IPS DF 4.7 (cell line): ENCODE results near the gene RASA3.
"Not testable (repeated sequence)": the region's sequence is repeated elsewhere in the genome, so short reads cannot be mapped to it uniquely, and the experiment has no call there.

Source experiments
- DNase-seq: peaks from one replicate; pipeline ENCODE4 v3.0.0-alpha.2; 2013; ENCODE audit warnings: low spot score; ENCODE audit errors: extremely low read depth

RASA3 gene

DNA sequence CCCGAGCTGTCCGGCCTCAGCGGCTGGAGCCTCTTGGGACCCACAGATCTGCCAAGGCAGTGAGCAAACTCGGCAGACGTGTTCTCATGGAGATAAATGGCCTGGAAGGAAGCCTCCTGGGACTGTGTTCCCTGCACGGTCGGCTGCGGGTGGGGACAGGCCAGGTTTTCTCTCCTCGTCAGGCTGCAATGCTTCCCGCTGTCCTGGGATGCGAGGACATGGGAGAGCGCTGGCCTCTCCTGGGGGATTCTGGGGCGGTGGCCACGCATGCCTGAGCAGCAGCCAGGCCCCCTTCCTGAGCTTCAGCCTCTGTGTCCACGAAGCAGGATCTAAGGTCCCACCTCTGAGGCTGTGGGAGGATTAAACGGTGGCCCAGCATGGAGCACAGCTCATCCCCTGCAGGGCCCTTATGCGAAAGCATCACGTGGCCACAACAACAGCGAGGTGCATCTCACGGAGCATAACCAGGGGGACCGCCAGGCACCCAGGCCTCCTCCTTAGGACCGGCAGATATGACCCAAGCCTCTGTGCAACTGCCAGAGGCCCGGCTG is 137.3 kb downstream of the RASA3 start:
- DNase-seq: no peak

- DNase-seq: no peak
Measured at GRCh38 chr13:113992276-113993005, 140.0 kb downstream of the RASA3 start.

- DNase-seq: no peak
Measured at GRCh38 chr13:113991676-113992179, 140.7 kb downstream of the RASA3 start.

DNA sequence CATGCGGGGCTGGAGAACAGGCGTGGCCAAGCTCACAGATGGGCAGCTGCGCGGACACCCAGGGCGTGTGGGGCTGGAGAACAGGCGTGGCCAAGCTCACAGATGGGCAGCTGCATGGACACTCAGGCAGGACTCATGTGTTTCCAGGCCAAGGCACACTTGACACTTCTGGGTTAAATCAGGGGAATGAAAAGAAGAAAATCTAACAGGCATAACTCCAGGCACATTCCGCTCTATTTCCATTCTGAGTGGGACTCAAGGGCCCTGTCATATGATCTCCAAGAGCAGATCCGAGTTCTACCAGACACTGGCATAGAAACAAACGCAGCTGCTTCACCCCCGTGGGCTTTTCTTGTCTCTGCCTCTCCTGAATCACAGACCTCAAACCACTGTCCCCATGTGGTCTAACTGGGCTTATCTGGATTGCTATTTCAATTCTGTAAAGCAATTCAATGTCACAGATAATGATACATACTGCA is 141.2 kb downstream of the RASA3 start:
- no peak for DNase-seq

DNA sequence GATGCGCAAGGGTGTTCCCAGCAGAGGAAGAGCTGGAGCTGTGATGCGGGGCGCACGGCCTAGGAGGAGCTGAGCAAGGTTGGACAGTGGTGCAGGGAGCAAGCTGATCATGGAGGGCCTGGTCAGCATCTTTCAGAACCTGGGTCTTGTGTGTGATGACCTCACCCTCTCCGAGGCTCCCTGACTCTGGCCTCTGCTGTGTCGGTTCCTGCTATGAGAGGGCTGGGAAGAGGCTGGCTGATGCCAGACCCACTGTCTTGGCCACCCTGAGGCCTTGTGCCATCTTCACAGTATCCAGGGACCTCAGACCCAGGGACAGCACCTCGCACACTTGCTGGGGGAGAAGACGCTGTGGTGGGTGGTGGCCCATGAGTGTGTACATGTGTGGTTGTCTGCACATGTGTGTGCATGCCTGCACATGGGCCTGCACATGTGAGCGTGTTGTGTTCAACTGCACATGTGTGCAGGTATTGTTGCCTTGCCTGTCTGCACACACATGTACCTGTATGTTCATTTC is 142.0 kb downstream of the RASA3 start:
- no peak for DNase-seq

DNA sequence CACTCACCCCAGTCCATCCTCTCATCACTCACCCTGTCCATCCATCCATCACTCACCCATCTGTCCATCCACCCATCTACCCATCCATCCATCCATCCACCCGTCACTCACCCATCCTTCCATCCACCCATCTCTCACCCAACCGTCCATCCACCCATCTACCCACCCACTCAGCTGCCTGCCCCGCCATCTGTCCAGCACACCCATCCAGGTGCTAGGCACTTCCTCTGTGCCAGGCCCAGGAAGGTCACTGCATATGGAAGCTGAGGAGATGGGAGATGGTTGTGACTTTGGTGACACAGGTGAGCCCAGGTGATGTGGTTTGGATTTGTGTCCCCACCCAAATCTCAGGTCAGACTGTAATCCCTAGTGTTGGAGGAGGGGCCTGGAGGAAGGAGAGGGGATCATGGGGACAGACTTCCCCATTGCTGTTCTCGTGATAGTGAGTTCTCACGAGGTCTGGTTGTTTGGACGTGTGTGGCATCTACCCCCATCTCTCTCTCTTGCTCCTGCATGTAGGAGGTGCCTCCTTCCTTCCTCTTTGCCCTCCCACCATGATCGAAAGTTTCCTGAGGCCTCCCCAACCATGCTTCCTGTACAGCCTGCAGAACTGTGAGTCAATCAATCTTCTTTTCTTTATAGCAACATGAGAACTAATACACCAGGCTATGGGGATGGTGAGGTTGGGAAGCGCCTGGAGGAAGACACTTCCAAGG is 142.7 kb downstream of the RASA3 start:
- DNase-seq: no peak

- DNase-seq: not testable (repeated sequence)
Measured at GRCh38 chr13:113988859-113989258, 143.6 kb downstream of the RASA3 start.

DNA sequence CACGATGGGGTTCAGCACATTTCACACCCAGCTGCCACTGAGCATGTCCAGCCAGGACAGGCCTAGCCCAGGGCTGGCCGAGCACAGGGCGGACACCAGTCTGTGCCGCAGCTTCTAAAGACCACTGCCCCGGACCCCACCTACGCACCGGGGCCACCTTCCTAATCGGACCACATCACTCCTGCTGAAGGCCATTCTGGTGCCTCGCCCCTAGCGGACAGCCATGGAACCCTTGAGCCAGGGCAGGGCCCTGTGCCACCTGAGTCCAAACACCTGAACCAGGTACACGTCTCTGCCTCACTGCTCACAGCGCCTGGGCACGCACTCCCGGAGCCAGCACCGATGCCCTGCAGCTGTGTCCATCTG is 150.1 kb downstream of the RASA3 start:
- DNase-seq: no peak

DNA sequence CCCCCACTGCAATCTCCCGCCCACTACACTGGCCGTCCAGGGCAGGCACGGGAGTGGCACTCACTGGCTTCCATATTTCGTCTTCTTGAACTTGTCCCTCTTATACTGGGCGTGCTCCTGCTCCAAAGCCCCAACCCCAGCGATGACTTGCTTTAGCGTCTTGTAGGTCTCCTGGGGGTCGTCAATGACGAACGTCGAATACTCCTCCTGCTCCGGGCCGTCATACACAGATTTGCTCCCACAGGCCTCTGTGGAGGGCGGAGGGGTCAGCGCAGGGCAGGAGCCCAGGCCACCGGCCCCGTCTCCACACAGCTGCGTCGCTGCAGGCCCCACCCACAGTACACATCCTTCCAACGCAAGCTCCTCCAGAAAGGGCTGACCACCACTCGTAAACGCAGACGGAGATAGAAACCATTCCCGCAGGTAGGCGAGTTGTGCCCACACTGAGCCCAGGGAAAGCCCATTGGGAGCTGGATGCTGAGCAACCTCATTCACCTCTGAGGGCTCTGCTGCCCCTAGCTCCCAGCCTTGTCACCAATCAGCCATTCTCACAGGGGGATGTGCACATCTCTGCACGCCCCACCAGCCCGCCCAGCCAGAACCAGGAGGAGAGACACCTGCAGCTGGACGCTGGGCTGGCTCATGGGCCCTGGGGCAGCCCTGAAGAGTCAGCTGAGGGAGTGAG is 150.7 kb downstream of the RASA3 start:
- no peak for DNase-seq

GRCh38 chr13:113981194-113981605 is 151.2 kb downstream of the RASA3 start:
- no peak for DNase-seq

GRCh38 chr13:113980489-113981064 is 151.8 kb downstream of the RASA3 start:
- no peak for DNase-seq

- DNase-seq: no peak
Measured at GRCh38 chr13:113979791-113980471, 152.5 kb downstream of the RASA3 start.

DNA sequence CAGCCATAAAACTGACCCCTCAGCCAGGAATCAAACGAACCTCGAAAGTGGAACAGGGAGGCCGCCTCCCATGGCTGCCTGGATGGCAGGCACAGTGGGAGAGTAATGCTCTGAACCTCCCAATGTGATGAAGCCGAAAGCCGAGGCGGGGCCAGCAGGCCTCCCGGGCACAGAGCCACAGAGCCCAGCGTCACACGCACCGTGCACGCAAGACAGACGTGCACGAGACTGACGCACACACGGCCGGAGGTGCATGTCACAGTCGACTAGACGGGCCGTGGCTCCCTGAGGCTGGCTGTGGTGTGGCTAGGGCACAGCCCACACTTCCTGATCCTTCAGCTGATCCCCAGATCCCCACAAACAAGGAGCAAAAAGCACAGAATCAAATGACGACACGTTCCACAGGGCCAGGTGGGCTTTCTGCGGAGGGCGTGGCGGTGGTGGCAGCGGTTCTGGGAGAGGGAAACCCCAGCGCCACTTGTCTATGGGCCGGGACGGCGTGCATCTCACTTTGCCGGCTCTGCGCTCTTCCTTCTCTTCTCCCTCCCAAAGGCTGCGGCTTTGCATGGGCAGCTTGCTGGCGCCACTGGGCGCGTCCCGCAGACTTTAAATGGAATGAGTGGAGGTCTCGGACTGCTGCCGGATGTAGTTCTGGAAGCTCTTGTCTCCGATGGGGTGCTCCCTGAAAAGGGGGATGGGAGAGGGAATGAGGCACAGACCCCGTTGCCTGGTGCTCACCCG is 153.5 kb downstream of the RASA3 start:
- no peak for DNase-seq

DNA sequence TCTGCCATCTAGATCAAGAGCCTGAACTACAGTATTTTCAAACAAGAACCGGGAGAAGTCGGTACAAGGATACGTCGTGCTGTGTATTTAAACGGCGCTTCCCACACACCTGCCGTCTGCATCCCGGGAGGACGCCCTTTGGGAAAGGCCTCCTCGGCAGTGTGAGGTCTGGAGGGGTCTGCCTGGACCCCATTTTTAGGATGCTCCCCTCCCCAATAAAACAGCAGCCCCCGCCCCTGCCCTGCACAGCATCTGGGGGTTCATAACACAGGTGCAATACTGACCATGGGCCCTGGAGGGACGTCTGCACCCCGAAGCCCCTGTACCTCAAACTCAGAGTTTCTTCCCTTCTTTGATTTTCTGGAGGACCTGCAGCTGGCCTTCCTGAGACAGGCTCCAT is 154.4 kb downstream of the RASA3 start:
- DNase-seq: no peak

DNA sequence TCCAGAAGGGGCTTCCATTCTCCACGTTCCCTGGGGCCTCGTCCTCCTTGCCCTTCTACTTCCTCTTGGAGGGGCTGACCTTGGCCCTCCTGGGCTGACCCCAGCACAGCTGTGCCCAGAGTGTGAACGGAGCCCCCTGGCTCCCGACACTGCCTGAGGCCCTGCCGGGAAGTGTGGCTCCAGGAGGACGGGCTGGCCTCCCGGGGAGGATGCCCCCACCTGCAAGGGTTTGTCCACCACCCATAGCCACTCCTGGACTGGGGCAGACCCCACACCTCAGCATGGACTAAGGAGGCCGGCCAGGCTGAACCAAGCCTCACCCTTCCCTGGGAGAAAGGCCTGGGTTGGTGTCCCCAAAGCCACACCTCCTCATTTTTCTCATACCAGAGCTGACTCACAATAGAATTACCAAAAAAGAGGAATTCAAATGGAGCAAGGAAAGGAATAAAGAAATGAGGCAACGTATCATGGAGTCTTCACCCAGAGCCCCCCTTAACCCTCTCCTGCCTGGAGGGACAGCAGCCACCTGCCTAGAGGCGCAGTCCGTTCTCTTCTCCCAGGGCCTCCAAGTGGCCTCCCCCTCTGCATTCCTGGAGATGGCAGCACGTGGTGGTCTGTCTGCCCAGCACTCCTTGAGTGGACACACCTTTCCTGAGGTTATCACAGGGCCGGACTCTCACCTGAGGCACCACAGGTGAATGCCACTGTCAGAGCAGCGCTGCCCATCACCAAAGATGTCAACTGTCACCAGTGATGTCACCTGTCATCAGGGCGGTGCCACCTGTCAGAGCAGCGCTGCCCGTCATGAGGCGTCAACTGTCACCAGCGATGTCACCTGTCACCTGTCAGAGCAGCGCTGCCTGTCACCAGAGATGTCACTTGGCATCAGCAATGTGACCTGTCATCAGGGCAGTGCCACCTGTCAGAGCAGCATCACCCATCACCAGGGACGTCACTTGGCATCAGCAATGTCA is 155.4 kb downstream of the RASA3 start:
- DNase-seq: no peak

DNA sequence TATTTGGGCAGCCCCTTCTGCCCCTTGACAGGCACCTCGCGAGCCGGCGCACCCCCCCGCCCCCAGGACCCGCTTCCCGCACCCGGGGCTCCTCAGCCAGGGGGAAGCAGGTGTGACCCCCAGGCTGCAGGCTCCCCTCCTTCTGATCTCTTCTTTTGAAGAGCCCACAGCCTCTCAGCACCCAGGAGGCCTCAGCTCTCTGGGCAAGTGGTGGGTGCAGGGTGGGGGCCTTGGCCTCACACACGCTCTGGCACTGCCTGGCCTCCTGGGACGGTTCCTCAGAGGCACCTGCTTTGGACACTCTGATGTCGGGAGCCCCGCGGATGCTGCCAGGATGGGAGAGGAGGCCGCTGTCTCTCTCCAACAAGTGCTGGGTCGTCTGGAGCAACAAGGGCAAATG is 157.0 kb downstream of the RASA3 start:
- no peak for DNase-seq

GRCh38 chr13:113974304-113975281 is 157.8 kb downstream of the RASA3 start:
- DNase-seq: no peak
